Caki2 (cell line): ENCODE data around the gene VWF. TPM values are rescaled to one million over a fixed set of nuclear protein-coding genes. Genes with fewer than 3 reads are reported as not detected.
"Not testable (repeated sequence)": the region's sequence is repeated elsewhere in the genome, so short reads cannot be mapped to it uniquely, and the experiment has no call there.

ENCODE experiments used
- DNase-seq: peaks from one replicate; pipeline ENCODE4 v3.0.0-alpha.2; 2015; ENCODE audit warnings: low read depth
- in situ Hi-C: cut with HindIII; loops from 2 replicates; pipeline ENCODE4 v1.10.0; 2016; ENCODE audit warnings: low sequenced_read_pairs, low pct_unique_long_range_greater_than_20kb, mixed read lengths
- total RNA-seq: library from RNA; depleted of rRNA; stranded (reverse); fragments of >200 nt; shearing (Covaris generic); gene quantifications from 2 replicates; pipeline ENCODE4 v1.2.3, GENCODE V29; 2014; ENCODE audit warnings: low replicate concordance

VWF gene
- total RNA-seq, 1 experiment from 2014 or later: 0.07 TPM

- no peak for DNase-seq
- in situ Hi-C loops: no loop called here
Observed at GRCh38 chr12:6030081-6030480, 94.4 kb downstream of the VWF start.

- DNase-seq: no peak
- in situ Hi-C loops: no loop called here
Observed at GRCh38 chr12:6029401-6029800, 95.1 kb downstream of the VWF start.

GRCh38 chr12:6026998-6027397, 97.5 kb downstream of the VWF start:
- in situ Hi-C loops: no loop called here
- DNase-seq: no peak

- in situ Hi-C loops, DNase-seq: not testable (repeated sequence)
Observed at GRCh38 chr12:6025703-6026298, 98.7 kb downstream of the VWF start.

GRCh38 chr12:6024066-6024465, 100.4 kb downstream of the VWF start:
- DNase-seq, in situ Hi-C loops: not testable (repeated sequence)

GRCh38 chr12:6020930-6021329, 103.5 kb downstream of the VWF start:
- DNase-seq: no peak
- in situ Hi-C loops: no loop called here

GRCh38 chr12:6020511-6020910, 104.0 kb downstream of the VWF start:
- in situ Hi-C loops, DNase-seq: not testable (repeated sequence)

- in situ Hi-C loops, DNase-seq: not testable (repeated sequence)
Observed at GRCh38 chr12:6019256-6019655, 105.2 kb downstream of the VWF start.

- in situ Hi-C loops: no loop called here
- DNase-seq: no peak
Observed at GRCh38 chr12:6018265-6018664, 106.2 kb downstream of the VWF start.

- no peak for DNase-seq
- in situ Hi-C loops: no loop called here
Observed at GRCh38 chr12:6016756-6017155, 107.7 kb downstream of the VWF start.

GRCh38 chr12:6016004-6016403, 108.5 kb downstream of the VWF start:
- DNase-seq, in situ Hi-C loops: not testable (repeated sequence)

GRCh38 chr12:6015271-6015670, 109.2 kb downstream of the VWF start:
- in situ Hi-C loops, DNase-seq: not testable (repeated sequence)

GRCh38 chr12:6010631-6011350, 113.7 kb downstream of the VWF start:
- in situ Hi-C loops: not testable (repeated sequence)

GRCh38 chr12:5997260-5997659, 127.2 kb downstream of the VWF start:
- in situ Hi-C loops: no loop called here
- no peak for DNase-seq

More at GRCh38 chr12:6010631-6011350, 113.7 kb downstream of the VWF start:
- not testable (repeated sequence) for DNase-seq

GRCh38 chr12:5996459-5996858, 128.0 kb downstream of the VWF start:
- peak; percentile 10 for DNase-seq
- in situ Hi-C loops: no loop called here

GRCh38 chr12:5989621-5990020, 134.8 kb downstream of the VWF start:
- no peak for DNase-seq
- in situ Hi-C loops: no loop called here

- in situ Hi-C loops: no loop called here
- peak; percentile 54 for DNase-seq
Observed at GRCh38 chr12:5988659-5989116, 135.8 kb downstream of the VWF start.

GRCh38 chr12:5988088-5988487, 136.4 kb downstream of the VWF start:
- DNase-seq: no peak
- in situ Hi-C loops: no loop called here

- no peak for DNase-seq
- in situ Hi-C loops: no loop called here
Observed at GRCh38 chr12:5987573-5987972, 136.9 kb downstream of the VWF start.

GRCh38 chr12:5985471-5985870, 139.0 kb downstream of the VWF start:
- in situ Hi-C loops: no loop called here
- DNase-seq: no peak
